ENCODE results near the gene BRD2. TPM values are rescaled to one million over a fixed set of nuclear protein-coding genes. Genes with fewer than 3 reads are reported as not detected.

The BRD2 gene
- total RNA-seq, 1 experiment from 2014 or later: 222 TPM

GRCh38 chr6:32974016-32974333, 5.6 kb downstream of the BRD2 start:
- ChIA-PET CTCF (interaction anchor here (0.6 to 11.8 kb wide), 4 partner anchors 10 to 136 kb away, joined by 3 to 121 read pairs (median 6); partner anchors contain the start of genes HLA-DMA and TAP2), POLR2A (interaction anchor here (0.8 to 7.0 kb wide), 3 partner anchors 8 to 304 kb away, joined by 3 to 146 read pairs (median 3); partner anchors contain the start of gene B3GALT4)
- Mint-ChIP-seq H3K27ac (peak overlapping the region; percentile 100), H3K4me1 (peaks cover 41% of the 10 kb centered on the region), H3K9me3 (no peaks in the 10 kb centered on the region), H3K36me3 (peaks cover 89% of the 10 kb centered on the region), H3K27me3 (ENCODE audit: low read depth) (peaks cover 4% of the 10 kb centered on the region; the same call in 1 of the 2 replicates), H3K4me3 (peak overlapping the region; percentile 98)
- no peak for TF ChIP-seq ZNF416 (CRISPR knock-in tag; IDR thresholded peaks at IDR 0.05)
- no peak for TF ChIP-seq NR3C1 (CRISPR knock-in tag; conservative IDR thresholded peaks at IDR 0.05; ENCODE audit: low read depth)
- TF ChIP-seq ZNF138 (CRISPR knock-in tag; conservative IDR thresholded peaks at IDR 0.05): no peak
- no peak for TF ChIP-seq TCF7 (CRISPR knock-in tag; IDR thresholded peaks at IDR 0.05; ENCODE audit: low read depth)
- TF ChIP-seq ZNF532 (CRISPR knock-in tag; IDR thresholded peaks at IDR 0.05; ENCODE audit: borderline replicate concordance): no peak
- TF ChIP-seq ATF1 (CRISPR knock-in tag; IDR thresholded peaks at IDR 0.05): no peak
- no peak for TF ChIP-seq CBFB (CRISPR knock-in tag; IDR thresholded peaks at IDR 0.05; ENCODE audit: low read depth)
- TF ChIP-seq ZNF423 (CRISPR knock-in tag; IDR thresholded peaks at IDR 0.05): no peak
- no peak for TF ChIP-seq ZNF281 (CRISPR knock-in tag; IDR thresholded peaks at IDR 0.05)
- TF ChIP-seq, protein P1, sequence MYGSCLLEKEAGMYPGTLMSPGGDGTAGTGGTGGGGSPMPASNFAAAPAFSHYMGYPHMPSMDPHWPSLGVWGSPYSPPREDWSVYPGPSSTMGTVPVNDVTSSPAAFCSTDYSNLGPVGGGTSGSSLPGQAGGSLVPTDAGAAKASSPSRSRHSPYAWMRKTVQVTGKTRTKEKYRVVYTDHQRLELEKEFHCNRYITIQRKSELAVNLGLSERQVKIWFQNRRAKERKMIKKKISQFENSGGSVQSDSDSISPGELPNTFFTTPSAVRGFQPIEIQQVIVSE (CRISPR knock-in tag; IDR thresholded peaks at IDR 0.05; ENCODE audit: borderline replicate concordance): no peak
- TF ChIP-seq MAX (CRISPR knock-in tag; IDR thresholded peaks at IDR 0.05): no peak
- no peak for TF ChIP-seq NR2C2 (CRISPR knock-in tag; IDR thresholded peaks at IDR 0.05)
- no peak for TF ChIP-seq ZNF317 (CRISPR knock-in tag; IDR thresholded peaks at IDR 0.05; ENCODE audit: borderline replicate concordance, low read depth)
- TF ChIP-seq, protein P2, sequence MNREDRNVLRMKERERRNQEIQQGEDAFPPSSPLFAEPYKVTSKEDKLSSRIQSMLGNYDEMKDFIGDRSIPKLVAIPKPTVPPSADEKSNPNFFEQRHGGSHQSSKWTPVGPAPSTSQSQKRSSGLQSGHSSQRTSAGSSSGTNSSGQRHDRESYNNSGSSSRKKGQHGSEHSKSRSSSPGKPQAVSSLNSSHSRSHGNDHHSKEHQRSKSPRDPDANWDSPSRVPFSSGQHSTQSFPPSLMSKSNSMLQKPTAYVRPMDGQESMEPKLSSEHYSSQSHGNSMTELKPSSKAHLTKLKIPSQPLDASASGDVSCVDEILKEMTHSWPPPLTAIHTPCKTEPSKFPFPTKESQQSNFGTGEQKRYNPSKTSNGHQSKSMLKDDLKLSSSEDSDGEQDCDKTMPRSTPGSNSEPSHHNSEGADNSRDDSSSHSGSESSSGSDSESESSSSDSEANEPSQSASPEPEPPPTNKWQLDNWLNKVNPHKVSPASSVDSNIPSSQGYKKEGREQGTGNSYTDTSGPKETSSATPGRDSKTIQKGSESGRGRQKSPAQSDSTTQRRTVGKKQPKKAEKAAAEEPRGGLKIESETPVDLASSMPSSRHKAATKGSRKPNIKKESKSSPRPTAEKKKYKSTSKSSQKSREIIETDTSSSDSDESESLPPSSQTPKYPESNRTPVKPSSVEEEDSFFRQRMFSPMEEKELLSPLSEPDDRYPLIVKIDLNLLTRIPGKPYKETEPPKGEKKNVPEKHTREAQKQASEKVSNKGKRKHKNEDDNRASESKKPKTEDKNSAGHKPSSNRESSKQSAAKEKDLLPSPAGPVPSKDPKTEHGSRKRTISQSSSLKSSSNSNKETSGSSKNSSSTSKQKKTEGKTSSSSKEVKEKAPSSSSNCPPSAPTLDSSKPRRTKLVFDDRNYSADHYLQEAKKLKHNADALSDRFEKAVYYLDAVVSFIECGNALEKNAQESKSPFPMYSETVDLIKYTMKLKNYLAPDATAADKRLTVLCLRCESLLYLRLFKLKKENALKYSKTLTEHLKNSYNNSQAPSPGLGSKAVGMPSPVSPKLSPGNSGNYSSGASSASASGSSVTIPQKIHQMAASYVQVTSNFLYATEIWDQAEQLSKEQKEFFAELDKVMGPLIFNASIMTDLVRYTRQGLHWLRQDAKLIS (CRISPR knock-in tag; IDR thresholded peaks at IDR 0.05; ENCODE audit: borderline replicate concordance): no peak
- no peak for TF ChIP-seq JAZF1 (CRISPR knock-in tag; IDR thresholded peaks at IDR 0.05)
- TF ChIP-seq MLX (CRISPR knock-in tag; IDR thresholded peaks at IDR 0.05): no peak
- no peak for TF ChIP-seq E2F5 (CRISPR knock-in tag; IDR thresholded peaks at IDR 0.05)
- TF ChIP-seq, protein P3, sequence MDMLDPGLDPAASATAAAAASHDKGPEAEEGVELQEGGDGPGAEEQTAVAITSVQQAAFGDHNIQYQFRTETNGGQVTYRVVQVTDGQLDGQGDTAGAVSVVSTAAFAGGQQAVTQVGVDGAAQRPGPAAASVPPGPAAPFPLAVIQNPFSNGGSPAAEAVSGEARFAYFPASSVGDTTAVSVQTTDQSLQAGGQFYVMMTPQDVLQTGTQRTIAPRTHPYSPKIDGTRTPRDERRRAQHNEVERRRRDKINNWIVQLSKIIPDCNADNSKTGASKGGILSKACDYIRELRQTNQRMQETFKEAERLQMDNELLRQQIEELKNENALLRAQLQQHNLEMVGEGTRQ (CRISPR knock-in tag; IDR thresholded peaks at IDR 0.05): no peak
- TF ChIP-seq ZNF396 (CRISPR knock-in tag; IDR thresholded peaks at IDR 0.05; ENCODE audit: borderline replicate concordance): no peak
- DNase-seq (ENCODE audit: low spot score): no peak
- ATAC-seq: no peak

Data from WTC11 (cell line).